Gastrocnemius medialis (tissue), 4 donors: ENCODE results near the gene INAFM2.

Experiments used
- POLR2A ChIP-seq, 2 donors: fragments of 450-650 bp; IDR thresholded peaks; one replicate each; pipeline ENCODE4 v1.6.1; 2017; ENCODE audit warnings: antibody characterized with exemption in 2 of 2, mild to moderate bottlenecking in 2 of 2, moderate library complexity in 2 of 2
- TF ChIP-seq, protein P1 (sequence below), 5 experiments: fragments of 450-650 bp in 3 of 5; fragments of 200-600 bp in 2 of 5; sonication (generic) in 2 of 5; IDR thresholded peaks in 4 of 5; conservative IDR thresholded peaks in 1 of 5; 1 replicate in 4 of 5; 2 replicates in 1 of 5; pipeline ENCODE4 v1.5.1; 2016 to 2019; ENCODE audit warnings: antibody characterized with exemption in 5 of 5, mild to moderate bottlenecking in 3 of 5, moderate library complexity in 3 of 5

GRCh38 chr15:40277471-40277870 lies 46.0 kb upstream of the INAFM2 start:
- TF ChIP-seq, protein P1, sequence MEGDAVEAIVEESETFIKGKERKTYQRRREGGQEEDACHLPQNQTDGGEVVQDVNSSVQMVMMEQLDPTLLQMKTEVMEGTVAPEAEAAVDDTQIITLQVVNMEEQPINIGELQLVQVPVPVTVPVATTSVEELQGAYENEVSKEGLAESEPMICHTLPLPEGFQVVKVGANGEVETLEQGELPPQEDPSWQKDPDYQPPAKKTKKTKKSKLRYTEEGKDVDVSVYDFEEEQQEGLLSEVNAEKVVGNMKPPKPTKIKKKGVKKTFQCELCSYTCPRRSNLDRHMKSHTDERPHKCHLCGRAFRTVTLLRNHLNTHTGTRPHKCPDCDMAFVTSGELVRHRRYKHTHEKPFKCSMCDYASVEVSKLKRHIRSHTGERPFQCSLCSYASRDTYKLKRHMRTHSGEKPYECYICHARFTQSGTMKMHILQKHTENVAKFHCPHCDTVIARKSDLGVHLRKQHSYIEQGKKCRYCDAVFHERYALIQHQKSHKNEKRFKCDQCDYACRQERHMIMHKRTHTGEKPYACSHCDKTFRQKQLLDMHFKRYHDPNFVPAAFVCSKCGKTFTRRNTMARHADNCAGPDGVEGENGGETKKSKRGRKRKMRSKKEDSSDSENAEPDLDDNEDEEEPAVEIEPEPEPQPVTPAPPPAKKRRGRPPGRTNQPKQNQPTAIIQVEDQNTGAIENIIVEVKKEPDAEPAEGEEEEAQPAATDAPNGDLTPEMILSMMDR (IDR thresholded peaks at IDR 0.05 in 4 of 5, conservative IDR thresholded peaks at IDR 0.05 in 1 of 5), result no peak
- no peak for TF ChIP-seq POLR2A (IDR thresholded peaks at IDR 0.05)
